Measurements from ENCODE around the gene SUPT20H. TPM values are rescaled to one million over a fixed set of nuclear protein-coding genes. Genes with fewer than 3 reads are reported as not detected.

The SUPT20H gene
- total RNA-seq: 42.6 TPM

DNA sequence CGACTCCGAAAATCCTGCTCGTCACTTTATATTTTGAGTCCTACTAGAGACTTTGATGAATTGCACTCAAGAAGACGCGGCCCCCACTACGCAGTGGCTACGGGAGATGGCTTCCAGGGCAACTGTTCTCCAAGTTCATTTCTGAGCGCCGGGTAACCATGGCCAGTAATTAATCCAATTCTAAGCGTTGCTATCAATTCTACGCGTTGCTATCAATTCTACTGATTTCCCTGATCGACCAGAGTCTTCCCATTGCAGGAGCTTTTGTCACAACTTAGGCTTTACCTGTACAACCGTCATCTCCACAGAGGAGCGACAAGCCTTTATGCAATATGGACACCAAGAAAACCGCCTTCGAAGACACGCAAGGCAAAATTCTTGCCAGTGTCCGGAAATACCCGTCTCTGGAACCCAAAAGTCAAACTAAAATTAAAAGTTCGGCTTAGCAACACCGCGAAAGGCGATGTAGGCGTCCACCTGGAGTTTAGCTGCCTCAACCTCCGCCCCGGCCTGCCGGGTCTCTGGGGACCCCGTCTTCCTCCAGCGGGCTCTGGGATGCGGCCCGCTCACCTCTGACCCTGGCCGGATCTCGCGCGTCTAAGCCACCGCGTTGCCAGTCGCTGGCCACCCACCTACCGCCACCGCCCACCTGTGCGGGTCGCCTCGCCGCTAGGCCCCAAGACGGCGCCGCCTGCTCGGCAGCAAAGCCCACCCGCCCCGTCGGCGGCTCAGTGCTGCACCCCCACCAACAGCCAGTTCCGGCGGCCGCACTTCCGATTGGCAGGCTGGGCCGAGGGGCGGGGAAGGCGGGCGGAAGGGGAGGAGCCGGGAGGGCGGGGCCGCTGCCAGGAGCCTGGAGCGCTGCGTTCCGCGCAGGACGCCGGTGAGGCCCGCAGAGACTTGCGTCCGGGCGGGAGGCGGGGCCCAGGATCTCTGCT is at the start of gene SUPT20H:
TSS of gene SUPT20H (minus strand) at position 779 of the 938 bp plus-strand sequence. CDS start 8,198 bp downstream, outside the sequence.
- Histone ChIP-seq H3K4me3 (ENCODE audit: low read length) (peak within 1 kb of the TSS; percentile 84), H3K27me3 (ENCODE audit: insufficient read depth, low read length) (peaks cover 4% of the 10 kb centered on the region), H3K9me3 (ENCODE audit: low read depth, low read length) (no peaks in the 10 kb centered on the region), H3K4me1 (ENCODE audit: insufficient read depth, low read length) (peaks cover 26% of the 10 kb centered on the region)

DNA sequence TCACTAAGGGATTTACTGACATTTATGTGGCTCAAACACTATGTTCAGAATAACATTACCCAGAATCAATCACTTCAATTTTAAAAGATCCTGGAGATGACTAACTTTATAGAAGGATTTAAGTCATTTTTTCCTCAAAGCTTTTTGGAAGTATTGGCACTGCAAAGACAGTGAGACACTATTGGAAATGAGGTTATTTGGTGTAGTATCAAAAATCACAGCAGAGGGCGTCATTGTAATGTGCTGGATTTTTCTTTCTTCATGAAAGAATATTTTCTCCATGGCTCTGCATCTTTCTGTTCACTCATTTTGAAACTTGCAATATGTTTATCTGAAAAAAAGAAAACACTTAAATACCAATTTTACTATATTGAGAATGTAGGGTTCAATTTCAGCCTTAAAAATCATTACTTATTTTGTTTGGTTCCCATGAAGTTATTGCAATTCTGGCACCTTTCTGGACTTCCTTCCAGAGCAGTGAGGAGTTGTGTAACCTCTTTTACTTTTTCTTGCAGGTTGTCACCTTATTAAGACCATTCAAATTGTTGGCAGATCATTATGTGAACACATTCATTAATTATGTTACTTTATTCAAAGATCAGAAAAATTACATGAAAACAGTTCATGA is 49.7 kb upstream of the SUPT20H start:
- no peaks in the 10 kb centered on the region for H3K9me3 ChIP-seq (ENCODE audit: low read depth, low read length)
- no peak overlapping the region for H3K4me3 ChIP-seq (ENCODE audit: low read length)
- peaks cover 6% of the 10 kb centered on the region for H3K27me3 ChIP-seq (ENCODE audit: insufficient read depth, low read length)
- no peaks in the 10 kb centered on the region for H3K4me1 ChIP-seq (ENCODE audit: insufficient read depth, low read length)

DNA sequence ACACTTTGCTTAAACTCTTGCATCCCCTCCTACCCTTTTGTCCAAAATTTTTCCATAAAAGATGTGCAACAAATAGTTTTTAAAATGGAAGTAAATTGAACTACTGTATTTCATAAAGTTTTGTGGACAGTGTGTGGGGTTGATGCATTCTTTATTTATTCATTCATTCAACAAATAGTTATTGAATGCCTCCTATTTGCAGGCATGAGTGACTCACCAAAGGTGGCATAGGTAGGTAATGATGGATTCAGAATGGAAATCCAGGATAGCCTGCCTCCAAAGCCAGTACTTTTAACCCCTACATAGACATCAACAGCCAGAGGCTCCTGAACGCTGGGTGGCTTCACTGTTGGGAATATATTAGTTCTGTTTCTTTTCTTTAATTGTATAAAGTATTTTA is 48.4 kb upstream of the SUPT20H start:
- peaks cover 6% of the 10 kb centered on the region for H3K27me3 ChIP-seq (ENCODE audit: insufficient read depth, low read length)
- H3K4me1 ChIP-seq (ENCODE audit: insufficient read depth, low read length): no peaks in the 10 kb centered on the region
- no peaks in the 10 kb centered on the region for H3K9me3 ChIP-seq (ENCODE audit: low read depth, low read length)
- H3K4me3 ChIP-seq (ENCODE audit: low read length): no peak overlapping the region

DNA sequence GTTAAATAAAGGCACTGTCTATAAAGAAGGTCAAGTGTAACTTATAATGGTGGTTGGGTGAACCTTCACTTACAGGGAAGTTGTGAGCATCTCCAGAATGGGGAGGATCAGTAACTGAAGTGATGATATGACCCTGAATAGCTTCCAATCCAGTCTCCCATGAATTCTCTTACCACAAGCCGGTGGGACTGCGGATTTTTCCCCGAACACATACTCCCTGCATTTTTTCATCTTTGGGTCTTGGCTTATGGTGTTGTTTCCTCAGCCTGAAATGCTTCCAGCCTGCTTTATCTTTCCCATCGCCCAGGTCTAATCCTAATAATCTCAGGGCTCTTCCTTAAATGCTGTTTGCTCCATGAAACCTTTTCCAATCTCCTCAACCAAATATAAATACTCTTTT is 48.0 kb upstream of the SUPT20H start:
- no peak overlapping the region for H3K4me3 ChIP-seq (ENCODE audit: low read length)
- no peaks in the 10 kb centered on the region for H3K4me1 ChIP-seq (ENCODE audit: insufficient read depth, low read length)
- H3K9me3 ChIP-seq (ENCODE audit: low read depth, low read length): no peaks in the 10 kb centered on the region
- peaks cover 6% of the 10 kb centered on the region for H3K27me3 ChIP-seq (ENCODE audit: insufficient read depth, low read length)

DNA sequence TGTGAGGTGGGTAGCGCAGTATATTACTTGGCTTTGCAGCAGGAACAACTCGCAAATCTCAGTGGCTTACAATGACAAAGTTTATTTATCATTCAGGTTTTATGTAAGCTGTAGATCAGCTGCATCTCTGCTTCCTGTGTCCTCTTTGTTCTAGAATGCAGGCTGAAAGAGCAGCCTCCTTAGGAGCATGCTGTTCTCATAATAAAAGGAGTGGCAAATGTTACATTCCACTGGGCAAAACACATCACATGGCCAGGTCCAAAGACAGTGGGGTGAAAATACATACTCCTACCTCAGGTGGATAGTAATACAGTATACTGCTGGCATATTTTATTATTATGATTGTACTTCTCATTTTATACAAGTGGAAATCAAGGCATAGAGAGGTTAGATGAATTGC is 47.2 kb upstream of the SUPT20H start:
- H3K27me3 ChIP-seq (ENCODE audit: insufficient read depth, low read length): peaks cover 6% of the 10 kb centered on the region
- H3K9me3 ChIP-seq (ENCODE audit: low read depth, low read length): no peaks in the 10 kb centered on the region
- no peak overlapping the region for H3K4me3 ChIP-seq (ENCODE audit: low read length)
- no peaks in the 10 kb centered on the region for H3K4me1 ChIP-seq (ENCODE audit: insufficient read depth, low read length)

DNA sequence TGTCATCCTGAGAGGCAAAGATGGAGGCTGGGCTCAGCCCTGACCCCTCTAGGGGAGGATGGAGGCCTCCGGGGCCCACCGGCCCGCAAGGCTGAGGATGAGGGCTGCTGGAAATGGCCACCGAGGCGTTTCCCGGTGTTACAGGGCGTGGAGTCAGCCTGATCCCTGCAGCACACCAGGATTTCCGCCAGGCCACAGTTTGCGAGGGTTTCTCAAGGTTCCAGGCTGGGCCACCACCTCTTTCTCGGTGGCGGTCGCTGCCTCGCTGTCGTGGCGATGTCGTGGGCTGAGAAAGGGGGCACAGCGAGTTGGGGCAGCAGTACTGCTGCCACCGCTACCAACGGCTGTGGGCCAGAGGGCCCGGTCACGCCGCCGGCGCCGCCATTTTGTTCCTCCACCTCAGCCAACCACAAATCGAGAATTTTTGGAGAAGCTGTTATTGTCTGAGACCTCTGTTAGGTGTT is 45.8 kb upstream of the SUPT20H start, which contains the start of gene CSNK1A1L:
TSS of gene CSNK1A1L (minus strand) at position 414 of the 464 bp plus-strand sequence. CDS start at position 6, 408 bp downstream.
- no peaks in the 10 kb centered on the region for H3K9me3 ChIP-seq (ENCODE audit: low read depth, low read length)

DNA sequence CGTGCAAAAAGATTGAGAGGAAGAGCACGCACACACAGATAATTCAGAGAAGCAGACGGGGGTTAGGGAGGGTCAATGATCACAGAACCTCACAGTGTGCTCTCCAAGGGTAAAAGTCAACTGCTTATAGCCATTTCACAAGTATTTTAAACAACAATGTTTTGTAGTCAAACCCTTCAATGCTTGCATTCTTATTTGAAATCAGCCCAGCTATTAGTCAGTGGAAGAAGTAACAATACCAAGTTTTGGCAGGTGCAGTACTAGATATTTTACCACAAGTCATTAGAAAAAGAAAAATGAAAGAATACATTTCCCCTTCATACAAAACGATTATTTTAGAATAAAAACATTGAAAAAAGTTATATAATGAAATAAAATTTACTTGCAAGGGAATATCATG is 43.4 kb upstream of the SUPT20H start:
- no peak overlapping the region for H3K4me3 ChIP-seq (ENCODE audit: low read length)
- no peaks in the 10 kb centered on the region for H3K4me1 ChIP-seq (ENCODE audit: insufficient read depth, low read length)
- H3K27me3 ChIP-seq (ENCODE audit: insufficient read depth, low read length): peaks cover 8% of the 10 kb centered on the region
- no peaks in the 10 kb centered on the region for H3K9me3 ChIP-seq (ENCODE audit: low read depth, low read length)

More for the DNA sequence above, 45.8 kb upstream of the SUPT20H start, which contains the start of gene CSNK1A1L:
- no peaks in the 10 kb centered on the region for H3K4me1 ChIP-seq (ENCODE audit: insufficient read depth, low read length)
- H3K27me3 ChIP-seq (ENCODE audit: insufficient read depth, low read length): peaks cover 3% of the 10 kb centered on the region
- H3K4me3 ChIP-seq (ENCODE audit: low read length): no peak within 1 kb of the TSS

DNA sequence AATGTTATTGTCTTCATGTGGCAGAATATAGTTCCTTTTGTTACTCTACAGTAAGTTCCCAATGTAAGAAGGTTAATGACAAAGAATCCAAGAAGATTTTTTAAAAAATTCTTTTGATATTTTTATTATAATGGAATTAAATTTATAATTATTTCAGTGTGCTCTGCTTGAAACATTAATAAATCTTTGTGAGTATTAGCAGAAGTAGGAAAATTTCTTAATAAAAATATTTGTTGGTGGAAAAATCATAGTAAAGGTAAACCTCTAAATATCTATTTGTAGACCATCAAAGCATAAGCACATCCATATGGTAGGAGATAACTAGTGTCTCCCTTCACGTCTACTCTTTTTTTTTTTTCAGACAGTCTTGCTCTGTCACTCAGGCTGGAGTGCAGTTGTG is 41.7 kb upstream of the SUPT20H start:
- H3K4me1 ChIP-seq (ENCODE audit: insufficient read depth, low read length): no peaks in the 10 kb centered on the region
- no peak overlapping the region for H3K4me3 ChIP-seq (ENCODE audit: low read length)
- H3K9me3 ChIP-seq (ENCODE audit: low read depth, low read length): no peaks in the 10 kb centered on the region
- peaks cover 5% of the 10 kb centered on the region for H3K27me3 ChIP-seq (ENCODE audit: insufficient read depth, low read length)

DNA sequence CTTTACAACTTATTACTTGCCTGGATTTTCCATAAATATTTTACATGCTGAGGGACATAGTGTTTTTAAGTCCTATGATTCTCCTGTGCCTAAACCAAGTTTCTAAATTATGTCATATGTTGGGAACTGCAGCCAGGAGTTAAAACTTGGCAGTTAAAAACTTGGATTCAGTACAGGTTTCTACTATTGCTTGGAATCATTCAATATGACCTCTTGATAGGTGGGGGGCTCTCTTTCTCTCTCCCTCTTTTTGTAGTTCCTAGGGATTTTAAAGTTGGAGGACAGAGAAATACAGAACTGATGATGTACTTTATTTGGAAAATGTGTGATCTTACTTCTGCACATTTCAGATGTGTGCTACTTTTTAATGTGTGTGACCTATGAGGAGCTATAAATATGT is 41.2 kb upstream of the SUPT20H start:
- H3K27me3 ChIP-seq (ENCODE audit: insufficient read depth, low read length): peaks cover 5% of the 10 kb centered on the region
- no peaks in the 10 kb centered on the region for H3K4me1 ChIP-seq (ENCODE audit: insufficient read depth, low read length)
- no peaks in the 10 kb centered on the region for H3K9me3 ChIP-seq (ENCODE audit: low read depth, low read length)
- no peak overlapping the region for H3K4me3 ChIP-seq (ENCODE audit: low read length)

DNA sequence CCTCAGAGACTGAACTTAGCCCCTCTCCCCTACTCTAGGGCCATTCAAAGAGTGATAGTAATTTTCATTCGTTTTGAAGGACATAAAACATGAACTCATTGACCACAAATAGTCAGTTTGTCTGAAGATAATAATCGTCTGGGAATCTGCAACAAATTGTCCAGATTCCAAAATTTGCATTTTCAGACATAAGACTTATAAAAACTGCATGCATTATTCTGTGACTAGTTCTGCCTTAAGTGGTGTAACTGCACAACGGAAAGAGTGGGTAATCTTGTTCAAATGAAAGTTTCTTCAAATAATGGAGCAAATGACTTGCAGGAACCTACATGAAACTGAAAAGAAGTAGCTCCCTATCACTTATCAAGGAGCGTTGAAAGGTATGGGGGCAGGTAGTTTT is 37.6 kb upstream of the SUPT20H start:
- Histone ChIP-seq H3K4me1 (ENCODE audit: insufficient read depth, low read length) (peaks cover 3% of the 10 kb centered on the region), H3K27me3 (ENCODE audit: insufficient read depth, low read length) (peaks cover 5% of the 10 kb centered on the region), H3K9me3 (ENCODE audit: low read depth, low read length) (no peaks in the 10 kb centered on the region), H3K4me3 (ENCODE audit: low read length) (no peak overlapping the region)

DNA sequence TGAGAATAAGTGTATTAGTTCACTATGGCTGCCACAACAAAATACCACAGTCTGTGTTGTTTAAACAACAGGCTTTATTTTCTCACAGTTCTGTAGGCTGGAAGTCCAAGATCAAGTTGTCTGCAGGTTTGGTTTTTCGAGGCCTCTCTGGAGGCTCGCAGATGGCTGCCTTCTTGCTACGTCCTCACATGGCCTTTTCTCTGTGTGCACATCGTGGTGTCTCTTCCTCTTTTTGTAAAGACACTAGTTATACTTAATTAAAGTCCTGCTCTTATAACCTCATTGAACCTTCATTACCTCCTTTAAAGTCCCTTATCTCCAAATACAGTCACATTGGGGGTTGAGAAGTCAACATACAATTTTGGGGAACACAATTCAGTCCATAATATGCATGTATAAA is 35.4 kb upstream of the SUPT20H start:
- no peak overlapping the region for H3K4me3 ChIP-seq (ENCODE audit: low read length)

DNA sequence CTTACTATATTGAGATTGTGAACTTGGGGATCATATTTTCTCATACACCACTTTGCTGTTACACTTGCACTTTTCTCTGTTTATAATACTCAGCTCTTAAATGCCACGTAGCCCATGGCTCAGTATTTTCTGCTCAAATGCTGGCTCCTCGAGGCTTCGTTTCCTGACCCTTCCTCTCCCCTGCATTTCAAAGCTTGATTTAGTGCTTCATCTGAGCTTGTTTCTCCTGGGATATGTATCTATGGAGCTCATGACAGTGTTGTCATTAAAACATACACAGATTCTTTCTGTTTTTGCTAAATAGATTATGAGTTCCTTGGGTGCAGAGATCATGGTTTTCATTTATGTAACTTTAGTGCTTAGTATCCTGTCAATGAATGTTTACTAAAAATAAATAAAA is 34.6 kb upstream of the SUPT20H start:
- H3K4me3 ChIP-seq (ENCODE audit: low read length): no peak overlapping the region
- H3K27me3 ChIP-seq (ENCODE audit: insufficient read depth, low read length): no peaks in the 10 kb centered on the region
- H3K4me1 ChIP-seq (ENCODE audit: insufficient read depth, low read length): peaks cover 22% of the 10 kb centered on the region

More for the DNA sequence above, 35.4 kb upstream of the SUPT20H start:
- peaks cover 17% of the 10 kb centered on the region for H3K4me1 ChIP-seq (ENCODE audit: insufficient read depth, low read length)
- H3K9me3 ChIP-seq (ENCODE audit: low read depth, low read length): no peaks in the 10 kb centered on the region
- no peaks in the 10 kb centered on the region for H3K27me3 ChIP-seq (ENCODE audit: insufficient read depth, low read length)

DNA sequence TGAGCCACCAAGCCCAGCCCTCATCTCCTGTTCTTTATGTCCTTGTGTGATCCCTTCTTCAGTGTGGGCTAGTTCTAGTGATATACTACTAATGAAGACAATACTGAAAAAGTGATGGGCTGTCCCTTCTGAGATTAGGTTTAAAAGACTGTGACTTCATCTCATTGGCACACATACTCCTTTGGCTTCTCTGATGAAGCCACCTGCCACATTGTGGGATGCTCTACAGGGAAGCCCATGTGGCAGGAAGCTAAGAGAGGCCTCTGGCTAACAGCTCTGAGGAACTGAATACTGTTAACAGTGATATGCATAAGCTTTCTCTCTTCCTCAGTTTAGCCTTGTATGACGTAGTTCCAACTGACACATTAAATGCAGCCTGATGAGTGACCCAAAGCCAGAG is 32.3 kb upstream of the SUPT20H start:
- Histone ChIP-seq H3K27me3 (ENCODE audit: insufficient read depth, low read length) (no peaks in the 10 kb centered on the region), H3K9me3 (ENCODE audit: low read depth, low read length) (no peaks in the 10 kb centered on the region), H3K4me3 (ENCODE audit: low read length) (peak overlapping the region; percentile 24), H3K4me1 (ENCODE audit: insufficient read depth, low read length) (peaks cover 44% of the 10 kb centered on the region)

More for the DNA sequence above, 34.6 kb upstream of the SUPT20H start:
- H3K9me3 ChIP-seq (ENCODE audit: low read depth, low read length): no peaks in the 10 kb centered on the region

DNA sequence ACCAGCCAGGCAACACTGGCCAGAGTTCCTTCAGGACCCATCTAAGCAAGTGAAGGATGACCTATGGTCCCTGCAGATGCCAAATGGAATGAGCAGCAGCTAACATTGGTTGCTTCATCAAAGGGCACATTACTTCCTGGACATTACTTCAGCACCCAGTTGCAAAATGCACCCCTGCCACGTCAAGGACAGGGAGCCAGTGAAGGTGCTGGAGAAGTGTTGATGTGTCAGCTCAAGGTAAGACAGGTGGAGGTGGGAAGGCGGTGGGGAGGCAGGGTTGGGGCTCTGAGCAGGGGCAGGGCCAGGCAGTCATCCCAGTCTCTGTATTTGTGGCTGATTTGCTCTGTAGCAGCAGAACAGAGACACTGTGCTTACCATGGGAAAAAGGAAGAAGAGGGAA is 31.4 kb upstream of the SUPT20H start:
- H3K27me3 ChIP-seq (ENCODE audit: insufficient read depth, low read length): no peaks in the 10 kb centered on the region
- H3K4me3 ChIP-seq (ENCODE audit: low read length): peak overlapping the region; percentile 24
- H3K4me1 ChIP-seq (ENCODE audit: insufficient read depth, low read length): peaks cover 47% of the 10 kb centered on the region

DNA sequence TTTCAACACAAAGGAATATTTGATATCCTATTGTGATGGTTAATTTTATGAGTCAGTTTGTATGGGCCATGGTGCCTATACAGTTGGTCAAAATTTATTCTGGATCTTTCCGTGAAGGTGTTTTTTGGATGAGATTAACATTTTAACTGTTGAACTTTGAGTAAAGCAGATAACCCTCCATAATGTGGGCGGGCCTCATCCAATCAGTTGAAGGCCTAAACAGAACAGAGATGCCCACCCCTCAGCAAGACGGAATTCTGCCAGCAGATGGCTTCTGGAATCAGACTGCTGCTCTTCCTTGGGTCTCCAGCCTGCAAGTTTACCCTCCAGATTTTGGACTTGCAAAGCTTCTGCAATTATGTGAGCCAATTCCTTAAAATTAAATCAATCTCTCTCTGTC is 30.0 kb upstream of the SUPT20H start:
- H3K27me3 ChIP-seq (ENCODE audit: insufficient read depth, low read length): no peaks in the 10 kb centered on the region
- no peak overlapping the region for H3K4me3 ChIP-seq (ENCODE audit: low read length)
- H3K9me3 ChIP-seq (ENCODE audit: low read depth, low read length): no peaks in the 10 kb centered on the region
- H3K4me1 ChIP-seq (ENCODE audit: insufficient read depth, low read length): peaks cover 47% of the 10 kb centered on the region

More for the DNA sequence above, 31.4 kb upstream of the SUPT20H start:
- H3K9me3 ChIP-seq (ENCODE audit: low read depth, low read length): no peaks in the 10 kb centered on the region

All from mononuclear cell (primary cell).